WTC11 (cell line): Measurements from ENCODE around the gene ABCA1. TPM values are rescaled to one million over a fixed set of nuclear protein-coding genes. Genes with fewer than 3 reads are reported as not detected.

Source experiments
- ATF1 ChIP-seq: sonication (generic); formaldehyde crosslinking; IDR thresholded peaks from 2 replicates; pipeline ENCODE4 v1.8.1; 2023; ENCODE audit warnings: mild to moderate bottlenecking, moderate library complexity, missing genetic modification reagents
- NR2C2 ChIP-seq: sonication (generic); formaldehyde crosslinking; IDR thresholded peaks from 2 replicates; pipeline ENCODE4 v1.8.0; 2022; ENCODE audit warnings: mild to moderate bottlenecking, missing genetic modification reagents
- PRRX2 ChIP-seq: fragments of 250-450 bp; sonication (Bioruptor Pico); IDR thresholded peaks from 2 replicates; pipeline ENCODE4 v1.8.0; 2021; ENCODE audit warnings: mild to moderate bottlenecking
- RORB ChIP-seq: fragments of 250-450 bp; sonication (Bioruptor Pico); IDR thresholded peaks from 2 replicates; pipeline ENCODE4 v1.9.0; 2021; ENCODE audit warnings: mild to moderate bottlenecking
- SOX15 ChIP-seq: fragments of 250-450 bp; sonication (Bioruptor Pico); IDR thresholded peaks from 2 replicates; pipeline ENCODE4 v1.9.0; 2021; ENCODE audit warnings: mild to moderate bottlenecking
- SP1 ChIP-seq: sonication (generic); formaldehyde crosslinking; conservative IDR thresholded peaks from 2 replicates; pipeline ENCODE4 v1.8.1; 2022; ENCODE audit warnings: missing genetic modification reagents
- TEAD1 ChIP-seq: sonication (generic); formaldehyde crosslinking; IDR thresholded peaks from 2 replicates; pipeline ENCODE4 v1.8.0; 2022; ENCODE audit warnings: mild to moderate bottlenecking, missing genetic modification reagents
- ZNF138 ChIP-seq: sonication (generic); formaldehyde crosslinking; conservative IDR thresholded peaks from 2 replicates; pipeline ENCODE4 v1.8.1; 2022; ENCODE audit warnings: mild to moderate bottlenecking, moderate library complexity, missing genetic modification reagents
- ZNF263 ChIP-seq: sonication (generic); formaldehyde crosslinking; IDR thresholded peaks from 2 replicates; pipeline ENCODE4 v1.8.1; 2022; ENCODE audit warnings: low read depth, mild to moderate bottlenecking, moderate library complexity, missing genetic modification reagents
- total RNA-seq: library from RNA; stranded (reverse); gene quantifications from 3 replicates; pipeline ENCODE4 v1.2.3, GENCODE V29; 2021
- TF ChIP-seq, protein P1 (sequence below): sonication (generic); formaldehyde crosslinking; IDR thresholded peaks from 2 replicates; pipeline ENCODE4 v1.8.0; 2023; ENCODE audit warnings: mild to moderate bottlenecking, missing genetic modification reagents
- TF ChIP-seq, protein P2 (sequence below): sonication (generic); formaldehyde crosslinking; IDR thresholded peaks from 2 replicates; pipeline ENCODE4 v1.8.1; 2023; ENCODE audit warnings: mild to moderate bottlenecking, missing genetic modification reagents, borderline replicate concordance
- TF ChIP-seq, protein P3 (sequence below): fragments of 250-450 bp; sonication (Bioruptor Pico); IDR thresholded peaks from 2 replicates; pipeline ENCODE4 v1.9.0; 2021; ENCODE audit warnings: mild to moderate bottlenecking, borderline replicate concordance
- TF ChIP-seq, protein P4 (sequence below): sonication (generic); formaldehyde crosslinking; conservative IDR thresholded peaks from 2 replicates; pipeline ENCODE4 v1.8.1; 2023; ENCODE audit warnings: mild to moderate bottlenecking, low read depth, missing genetic modification reagents, moderate library complexity

Gene ABCA1
- total RNA-seq, 1 experiment from 2014 or later: 7.8 TPM

DNA sequence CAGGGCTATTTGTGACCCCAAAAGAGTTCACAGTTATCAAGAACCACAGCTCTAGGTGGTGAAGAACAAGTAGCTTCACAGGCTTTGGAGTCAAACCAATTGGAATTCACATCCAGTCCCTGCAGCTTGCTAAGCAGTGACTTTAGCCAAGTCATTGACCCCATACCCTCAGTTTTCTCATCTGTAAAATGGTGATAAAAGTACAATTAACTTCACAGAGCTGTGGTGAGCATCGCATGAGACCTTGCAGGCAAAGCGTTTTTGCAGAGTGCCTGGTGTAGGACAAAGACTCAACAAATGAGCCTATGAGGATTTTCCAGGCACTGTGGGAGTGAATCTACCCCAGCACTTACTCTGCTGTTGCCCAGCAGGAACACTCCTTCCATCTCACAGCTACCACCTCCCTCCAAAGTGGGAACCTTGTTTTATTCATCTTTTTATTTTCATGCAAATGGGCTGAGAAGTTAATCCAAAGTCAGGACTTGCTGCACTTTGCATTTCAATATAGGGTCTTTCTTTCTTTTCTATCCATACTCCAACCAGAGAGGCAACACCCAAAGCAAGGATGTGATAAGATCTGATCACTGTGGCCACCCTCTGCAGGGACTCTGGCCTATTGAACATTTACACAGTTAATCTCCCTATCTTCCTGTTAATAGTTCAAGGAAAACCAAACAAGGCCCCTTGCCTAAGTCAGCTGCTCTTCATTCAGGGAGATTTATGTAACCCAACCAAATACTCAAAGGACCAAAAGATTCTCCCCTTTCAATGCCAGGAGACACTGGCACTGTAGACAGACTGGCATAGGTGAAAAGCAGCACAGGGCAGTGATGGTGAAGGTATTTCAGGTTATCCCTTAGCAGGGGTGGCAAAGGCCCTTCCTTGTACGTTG lies 41.9 kb downstream of the ABCA1 start (continued):
- TF ChIP-seq, protein P1, sequence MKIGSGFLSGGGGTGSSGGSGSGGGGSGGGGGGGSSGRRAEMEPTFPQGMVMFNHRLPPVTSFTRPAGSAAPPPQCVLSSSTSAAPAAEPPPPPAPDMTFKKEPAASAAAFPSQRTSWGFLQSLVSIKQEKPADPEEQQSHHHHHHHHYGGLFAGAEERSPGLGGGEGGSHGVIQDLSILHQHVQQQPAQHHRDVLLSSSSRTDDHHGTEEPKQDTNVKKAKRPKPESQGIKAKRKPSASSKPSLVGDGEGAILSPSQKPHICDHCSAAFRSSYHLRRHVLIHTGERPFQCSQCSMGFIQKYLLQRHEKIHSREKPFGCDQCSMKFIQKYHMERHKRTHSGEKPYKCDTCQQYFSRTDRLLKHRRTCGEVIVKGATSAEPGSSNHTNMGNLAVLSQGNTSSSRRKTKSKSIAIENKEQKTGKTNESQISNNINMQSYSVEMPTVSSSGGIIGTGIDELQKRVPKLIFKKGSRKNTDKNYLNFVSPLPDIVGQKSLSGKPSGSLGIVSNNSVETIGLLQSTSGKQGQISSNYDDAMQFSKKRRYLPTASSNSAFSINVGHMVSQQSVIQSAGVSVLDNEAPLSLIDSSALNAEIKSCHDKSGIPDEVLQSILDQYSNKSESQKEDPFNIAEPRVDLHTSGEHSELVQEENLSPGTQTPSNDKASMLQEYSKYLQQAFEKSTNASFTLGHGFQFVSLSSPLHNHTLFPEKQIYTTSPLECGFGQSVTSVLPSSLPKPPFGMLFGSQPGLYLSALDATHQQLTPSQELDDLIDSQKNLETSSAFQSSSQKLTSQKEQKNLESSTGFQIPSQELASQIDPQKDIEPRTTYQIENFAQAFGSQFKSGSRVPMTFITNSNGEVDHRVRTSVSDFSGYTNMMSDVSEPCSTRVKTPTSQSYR: no peak
- TF ChIP-seq, protein P2, sequence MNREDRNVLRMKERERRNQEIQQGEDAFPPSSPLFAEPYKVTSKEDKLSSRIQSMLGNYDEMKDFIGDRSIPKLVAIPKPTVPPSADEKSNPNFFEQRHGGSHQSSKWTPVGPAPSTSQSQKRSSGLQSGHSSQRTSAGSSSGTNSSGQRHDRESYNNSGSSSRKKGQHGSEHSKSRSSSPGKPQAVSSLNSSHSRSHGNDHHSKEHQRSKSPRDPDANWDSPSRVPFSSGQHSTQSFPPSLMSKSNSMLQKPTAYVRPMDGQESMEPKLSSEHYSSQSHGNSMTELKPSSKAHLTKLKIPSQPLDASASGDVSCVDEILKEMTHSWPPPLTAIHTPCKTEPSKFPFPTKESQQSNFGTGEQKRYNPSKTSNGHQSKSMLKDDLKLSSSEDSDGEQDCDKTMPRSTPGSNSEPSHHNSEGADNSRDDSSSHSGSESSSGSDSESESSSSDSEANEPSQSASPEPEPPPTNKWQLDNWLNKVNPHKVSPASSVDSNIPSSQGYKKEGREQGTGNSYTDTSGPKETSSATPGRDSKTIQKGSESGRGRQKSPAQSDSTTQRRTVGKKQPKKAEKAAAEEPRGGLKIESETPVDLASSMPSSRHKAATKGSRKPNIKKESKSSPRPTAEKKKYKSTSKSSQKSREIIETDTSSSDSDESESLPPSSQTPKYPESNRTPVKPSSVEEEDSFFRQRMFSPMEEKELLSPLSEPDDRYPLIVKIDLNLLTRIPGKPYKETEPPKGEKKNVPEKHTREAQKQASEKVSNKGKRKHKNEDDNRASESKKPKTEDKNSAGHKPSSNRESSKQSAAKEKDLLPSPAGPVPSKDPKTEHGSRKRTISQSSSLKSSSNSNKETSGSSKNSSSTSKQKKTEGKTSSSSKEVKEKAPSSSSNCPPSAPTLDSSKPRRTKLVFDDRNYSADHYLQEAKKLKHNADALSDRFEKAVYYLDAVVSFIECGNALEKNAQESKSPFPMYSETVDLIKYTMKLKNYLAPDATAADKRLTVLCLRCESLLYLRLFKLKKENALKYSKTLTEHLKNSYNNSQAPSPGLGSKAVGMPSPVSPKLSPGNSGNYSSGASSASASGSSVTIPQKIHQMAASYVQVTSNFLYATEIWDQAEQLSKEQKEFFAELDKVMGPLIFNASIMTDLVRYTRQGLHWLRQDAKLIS (CRISPR knock-in tag): no peak
- TF ChIP-seq SP1 (CRISPR knock-in tag) (peak; percentile 51; the same call in 1 of the 2 replicates), TEAD1 (CRISPR knock-in tag) (peak; percentile 83; the same call in 1 of the 2 replicates), RORB (CRISPR knock-in tag) (no peak), ZNF138 (CRISPR knock-in tag) (no peak), NR2C2 (CRISPR knock-in tag) (no peak), ATF1 (CRISPR knock-in tag) (no peak), SOX15 (CRISPR knock-in tag) (no peak), ZNF263 (no peak), PRRX2 (no peak)
- TF ChIP-seq, protein P3, sequence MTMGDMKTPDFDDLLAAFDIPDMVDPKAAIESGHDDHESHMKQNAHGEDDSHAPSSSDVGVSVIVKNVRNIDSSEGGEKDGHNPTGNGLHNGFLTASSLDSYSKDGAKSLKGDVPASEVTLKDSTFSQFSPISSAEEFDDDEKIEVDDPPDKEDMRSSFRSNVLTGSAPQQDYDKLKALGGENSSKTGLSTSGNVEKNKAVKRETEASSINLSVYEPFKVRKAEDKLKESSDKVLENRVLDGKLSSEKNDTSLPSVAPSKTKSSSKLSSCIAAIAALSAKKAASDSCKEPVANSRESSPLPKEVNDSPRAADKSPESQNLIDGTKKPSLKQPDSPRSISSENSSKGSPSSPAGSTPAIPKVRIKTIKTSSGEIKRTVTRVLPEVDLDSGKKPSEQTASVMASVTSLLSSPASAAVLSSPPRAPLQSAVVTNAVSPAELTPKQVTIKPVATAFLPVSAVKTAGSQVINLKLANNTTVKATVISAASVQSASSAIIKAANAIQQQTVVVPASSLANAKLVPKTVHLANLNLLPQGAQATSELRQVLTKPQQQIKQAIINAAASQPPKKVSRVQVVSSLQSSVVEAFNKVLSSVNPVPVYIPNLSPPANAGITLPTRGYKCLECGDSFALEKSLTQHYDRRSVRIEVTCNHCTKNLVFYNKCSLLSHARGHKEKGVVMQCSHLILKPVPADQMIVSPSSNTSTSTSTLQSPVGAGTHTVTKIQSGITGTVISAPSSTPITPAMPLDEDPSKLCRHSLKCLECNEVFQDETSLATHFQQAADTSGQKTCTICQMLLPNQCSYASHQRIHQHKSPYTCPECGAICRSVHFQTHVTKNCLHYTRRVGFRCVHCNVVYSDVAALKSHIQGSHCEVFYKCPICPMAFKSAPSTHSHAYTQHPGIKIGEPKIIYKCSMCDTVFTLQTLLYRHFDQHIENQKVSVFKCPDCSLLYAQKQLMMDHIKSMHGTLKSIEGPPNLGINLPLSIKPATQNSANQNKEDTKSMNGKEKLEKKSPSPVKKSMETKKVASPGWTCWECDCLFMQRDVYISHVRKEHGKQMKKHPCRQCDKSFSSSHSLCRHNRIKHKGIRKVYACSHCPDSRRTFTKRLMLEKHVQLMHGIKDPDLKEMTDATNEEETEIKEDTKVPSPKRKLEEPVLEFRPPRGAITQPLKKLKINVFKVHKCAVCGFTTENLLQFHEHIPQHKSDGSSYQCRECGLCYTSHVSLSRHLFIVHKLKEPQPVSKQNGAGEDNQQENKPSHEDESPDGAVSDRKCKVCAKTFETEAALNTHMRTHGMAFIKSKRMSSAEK (CRISPR knock-in tag): no peak
- TF ChIP-seq, protein P4, sequence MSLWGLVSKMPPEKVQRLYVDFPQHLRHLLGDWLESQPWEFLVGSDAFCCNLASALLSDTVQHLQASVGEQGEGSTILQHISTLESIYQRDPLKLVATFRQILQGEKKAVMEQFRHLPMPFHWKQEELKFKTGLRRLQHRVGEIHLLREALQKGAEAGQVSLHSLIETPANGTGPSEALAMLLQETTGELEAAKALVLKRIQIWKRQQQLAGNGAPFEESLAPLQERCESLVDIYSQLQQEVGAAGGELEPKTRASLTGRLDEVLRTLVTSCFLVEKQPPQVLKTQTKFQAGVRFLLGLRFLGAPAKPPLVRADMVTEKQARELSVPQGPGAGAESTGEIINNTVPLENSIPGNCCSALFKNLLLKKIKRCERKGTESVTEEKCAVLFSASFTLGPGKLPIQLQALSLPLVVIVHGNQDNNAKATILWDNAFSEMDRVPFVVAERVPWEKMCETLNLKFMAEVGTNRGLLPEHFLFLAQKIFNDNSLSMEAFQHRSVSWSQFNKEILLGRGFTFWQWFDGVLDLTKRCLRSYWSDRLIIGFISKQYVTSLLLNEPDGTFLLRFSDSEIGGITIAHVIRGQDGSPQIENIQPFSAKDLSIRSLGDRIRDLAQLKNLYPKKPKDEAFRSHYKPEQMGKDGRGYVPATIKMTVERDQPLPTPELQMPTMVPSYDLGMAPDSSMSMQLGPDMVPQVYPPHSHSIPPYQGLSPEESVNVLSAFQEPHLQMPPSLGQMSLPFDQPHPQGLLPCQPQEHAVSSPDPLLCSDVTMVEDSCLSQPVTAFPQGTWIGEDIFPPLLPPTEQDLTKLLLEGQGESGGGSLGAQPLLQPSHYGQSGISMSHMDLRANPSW (CRISPR knock-in tag): no peak
- TF ChIP-seq, all 79 proteins: peak for 9
